Upper lobe of left lung (tissue), 4 donors: ENCODE data around the gene SLC10A7.
"Not testable (repeated sequence)": the region's sequence is repeated elsewhere in the genome, so short reads cannot be mapped to it uniquely, and the experiment has no call there.

Experiments
- POLR2AphosphoS5 ChIP-seq, 2 donors: sonication (generic); formaldehyde crosslinking; IDR thresholded peaks; one replicate each; pipeline ENCODE4 v1.5.1; 2017; ENCODE audit warnings: antibody characterized with exemption in 2 of 2
- TF ChIP-seq, protein P1 (sequence below), 6 experiments: fragments of 450-650 bp in 4 of 6; fragments of 200-600 bp in 2 of 6; sonication (generic) in 2 of 6; IDR thresholded peaks; one replicate each; pipeline ENCODE4 v1.5.1; 2016 to 2019; ENCODE audit warnings: antibody characterized with exemption in 6 of 6

DNA sequence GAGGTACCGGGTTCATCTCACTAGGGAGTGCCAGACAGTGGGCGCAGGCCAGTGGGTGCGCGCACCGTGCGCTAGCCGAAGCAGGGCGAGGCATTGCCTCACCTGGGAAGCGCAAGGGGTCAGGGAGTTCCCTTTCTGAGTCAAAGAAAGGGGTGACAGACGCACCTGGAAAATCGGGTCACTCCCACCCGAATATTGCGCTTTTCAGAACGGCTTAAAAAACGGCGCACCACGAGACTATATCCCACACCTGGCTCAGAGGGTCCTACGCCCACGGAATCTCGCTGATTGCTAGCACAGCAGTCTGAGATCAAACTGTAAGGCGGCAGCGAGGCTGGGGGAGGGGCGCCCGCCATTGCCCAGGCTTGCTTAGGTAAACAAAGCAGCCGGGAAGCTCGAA lies 171.6 kb downstream of the SLC10A7 start:
- TF ChIP-seq, protein P1, sequence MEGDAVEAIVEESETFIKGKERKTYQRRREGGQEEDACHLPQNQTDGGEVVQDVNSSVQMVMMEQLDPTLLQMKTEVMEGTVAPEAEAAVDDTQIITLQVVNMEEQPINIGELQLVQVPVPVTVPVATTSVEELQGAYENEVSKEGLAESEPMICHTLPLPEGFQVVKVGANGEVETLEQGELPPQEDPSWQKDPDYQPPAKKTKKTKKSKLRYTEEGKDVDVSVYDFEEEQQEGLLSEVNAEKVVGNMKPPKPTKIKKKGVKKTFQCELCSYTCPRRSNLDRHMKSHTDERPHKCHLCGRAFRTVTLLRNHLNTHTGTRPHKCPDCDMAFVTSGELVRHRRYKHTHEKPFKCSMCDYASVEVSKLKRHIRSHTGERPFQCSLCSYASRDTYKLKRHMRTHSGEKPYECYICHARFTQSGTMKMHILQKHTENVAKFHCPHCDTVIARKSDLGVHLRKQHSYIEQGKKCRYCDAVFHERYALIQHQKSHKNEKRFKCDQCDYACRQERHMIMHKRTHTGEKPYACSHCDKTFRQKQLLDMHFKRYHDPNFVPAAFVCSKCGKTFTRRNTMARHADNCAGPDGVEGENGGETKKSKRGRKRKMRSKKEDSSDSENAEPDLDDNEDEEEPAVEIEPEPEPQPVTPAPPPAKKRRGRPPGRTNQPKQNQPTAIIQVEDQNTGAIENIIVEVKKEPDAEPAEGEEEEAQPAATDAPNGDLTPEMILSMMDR (IDR thresholded peaks at IDR 0.05) = not testable (repeated sequence)
- not testable (repeated sequence) for TF ChIP-seq POLR2AphosphoS5 (IDR thresholded peaks at IDR 0.05)
